C4-2B (cell line): ENCODE data around the gene MATR3.

Source experiments
- ZFX ChIP-seq: fragments of 450-650 bp; IDR thresholded peaks from 2 replicates; pipeline ENCODE4 v1.6.1; 2017
- TF ChIP-seq, protein P1 (sequence below): fragments of 450-650 bp; conservative IDR thresholded peaks from 2 replicates; pipeline ENCODE4 v1.5.1; 2017; ENCODE audit warnings: mild to moderate bottlenecking

DNA sequence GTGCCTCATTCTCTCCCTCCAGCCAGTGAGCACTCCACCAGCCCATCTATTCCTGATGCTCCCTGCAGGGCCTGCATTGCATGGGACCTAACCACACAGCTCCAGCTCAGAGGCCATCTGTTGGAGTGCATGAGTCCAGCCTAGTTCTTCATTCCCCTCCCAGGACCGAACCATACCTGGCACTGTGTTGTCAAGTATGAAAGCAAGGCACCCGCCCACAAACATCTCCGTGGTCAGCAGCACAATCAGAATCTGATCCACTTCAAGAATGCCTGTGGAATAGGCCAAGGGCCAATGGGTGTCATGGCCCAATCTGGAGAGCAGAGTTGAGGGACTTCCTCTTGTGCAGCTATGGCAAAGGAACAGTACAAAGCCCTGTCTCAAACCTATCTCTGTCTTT is 83.7 kb downstream of the MATR3 start:
- TF ChIP-seq, protein P1, sequence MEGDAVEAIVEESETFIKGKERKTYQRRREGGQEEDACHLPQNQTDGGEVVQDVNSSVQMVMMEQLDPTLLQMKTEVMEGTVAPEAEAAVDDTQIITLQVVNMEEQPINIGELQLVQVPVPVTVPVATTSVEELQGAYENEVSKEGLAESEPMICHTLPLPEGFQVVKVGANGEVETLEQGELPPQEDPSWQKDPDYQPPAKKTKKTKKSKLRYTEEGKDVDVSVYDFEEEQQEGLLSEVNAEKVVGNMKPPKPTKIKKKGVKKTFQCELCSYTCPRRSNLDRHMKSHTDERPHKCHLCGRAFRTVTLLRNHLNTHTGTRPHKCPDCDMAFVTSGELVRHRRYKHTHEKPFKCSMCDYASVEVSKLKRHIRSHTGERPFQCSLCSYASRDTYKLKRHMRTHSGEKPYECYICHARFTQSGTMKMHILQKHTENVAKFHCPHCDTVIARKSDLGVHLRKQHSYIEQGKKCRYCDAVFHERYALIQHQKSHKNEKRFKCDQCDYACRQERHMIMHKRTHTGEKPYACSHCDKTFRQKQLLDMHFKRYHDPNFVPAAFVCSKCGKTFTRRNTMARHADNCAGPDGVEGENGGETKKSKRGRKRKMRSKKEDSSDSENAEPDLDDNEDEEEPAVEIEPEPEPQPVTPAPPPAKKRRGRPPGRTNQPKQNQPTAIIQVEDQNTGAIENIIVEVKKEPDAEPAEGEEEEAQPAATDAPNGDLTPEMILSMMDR, result no peak
- TF ChIP-seq ZFX, result no peak
